Activated CD8-positive, alpha-beta memory T cell treated with anti-CD3 and anti-CD28 coated beads, Interleukin-2, amount 50 U/mL, for 4 hours (primary cell): ENCODE data around the gene REV3L.
"Not testable (repeated sequence)": the region's sequence is repeated elsewhere in the genome, so short reads cannot be mapped to it uniquely, and the experiment has no call there.

Experiments
- DNase-seq: peaks from one replicate; pipeline ENCODE4 v3.0.0-alpha.2; 2020

The REV3L gene

DNA sequence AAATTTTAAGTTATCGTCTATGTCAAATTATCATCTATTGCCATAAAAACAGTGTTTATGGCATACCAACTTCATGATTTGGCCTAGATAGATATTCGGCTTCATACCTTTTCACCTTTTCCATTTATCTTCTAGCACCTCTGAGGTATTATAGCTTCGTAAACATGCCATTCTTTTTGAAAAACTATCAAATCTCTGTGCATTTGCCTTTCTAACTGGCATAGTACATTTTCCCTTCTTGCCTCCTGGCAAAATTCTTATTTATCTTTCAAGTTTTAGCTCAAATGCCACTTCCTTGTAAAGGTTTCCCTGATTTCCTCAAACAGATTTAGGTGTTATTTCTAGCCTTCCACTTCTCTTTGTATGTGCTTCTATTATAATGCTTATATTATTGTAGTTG is 7.0 kb upstream of the REV3L start:
- no peak for DNase-seq

DNA sequence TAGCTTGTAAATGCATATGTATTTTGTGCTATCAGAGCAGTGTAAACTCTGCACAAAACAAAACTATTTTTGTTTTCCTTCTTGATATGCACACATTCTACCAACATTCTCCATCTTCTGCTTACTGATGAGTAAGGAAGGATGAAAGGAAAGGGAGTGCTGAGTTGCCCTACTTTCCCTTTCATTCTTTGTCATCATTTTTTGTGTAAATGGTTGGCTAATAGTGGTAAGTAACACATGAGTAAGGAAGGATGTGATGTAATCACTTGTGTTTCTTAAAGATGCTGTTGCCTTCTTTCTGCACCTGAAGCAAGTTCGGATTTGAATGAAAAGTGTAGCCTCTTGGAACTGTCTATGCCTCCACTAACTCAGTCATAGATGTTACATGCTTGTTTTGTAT is 4.6 kb upstream of the REV3L start:
- DNase-seq, result no peak

DNA sequence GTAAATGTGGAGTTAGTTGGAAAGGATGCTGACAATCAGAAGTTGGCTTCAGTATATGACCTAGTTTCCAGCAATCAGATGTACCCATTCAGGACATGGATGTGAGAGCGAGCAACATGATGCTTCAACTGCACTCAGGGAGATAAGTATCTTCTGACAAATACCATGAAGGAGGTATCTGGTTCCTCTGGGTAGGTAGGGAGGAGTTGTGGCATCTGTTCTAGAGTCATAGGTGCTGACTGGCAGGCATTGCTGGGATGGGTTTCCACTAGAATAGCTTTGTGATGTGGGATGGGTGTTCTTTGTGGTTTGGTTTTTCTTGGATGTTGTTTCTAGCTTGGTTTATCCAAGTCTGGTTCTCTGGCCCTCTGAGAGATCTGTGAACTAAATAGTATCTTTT is 3.9 kb upstream of the REV3L start:
- no peak for DNase-seq

DNA sequence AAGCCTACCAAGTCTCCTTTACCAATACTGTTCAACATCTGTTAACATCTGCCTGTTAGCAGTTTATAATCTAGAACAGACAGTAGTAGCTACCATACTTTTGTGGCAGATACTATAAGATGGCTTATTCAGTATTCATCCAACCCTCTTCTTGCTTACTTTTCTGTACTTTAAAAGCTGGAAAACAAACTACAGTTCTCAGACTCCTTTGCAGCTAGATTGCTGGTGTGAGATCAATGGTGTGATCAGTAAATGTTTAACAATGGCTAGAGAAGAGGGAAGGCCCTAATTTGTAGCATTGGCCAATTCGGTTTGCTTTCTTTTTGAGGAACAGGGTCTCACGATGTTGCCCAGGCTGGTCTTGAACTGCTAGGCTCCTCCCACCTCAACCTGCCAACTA is 3.5 kb upstream of the REV3L start:
- no peak for DNase-seq

DNA sequence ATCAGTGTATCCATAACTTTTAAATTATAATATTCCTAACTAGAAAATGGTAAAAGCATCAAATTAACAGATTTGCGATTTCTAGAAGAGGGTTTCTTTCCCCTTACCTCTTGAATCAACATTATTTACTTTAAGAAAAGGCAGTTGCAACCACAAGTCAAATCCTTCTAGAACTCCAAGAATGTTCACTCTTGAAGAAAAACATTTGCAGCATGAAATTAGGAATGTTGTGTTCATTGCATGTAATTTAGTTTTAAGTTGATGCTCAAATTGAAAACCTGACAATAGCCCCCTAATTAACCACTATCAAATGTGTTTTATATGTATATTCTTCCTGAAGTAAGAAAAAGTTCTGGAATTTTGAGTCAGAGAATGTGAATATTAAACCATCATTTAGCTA is 2.3 kb upstream of the REV3L start:
- no peak for DNase-seq

DNA sequence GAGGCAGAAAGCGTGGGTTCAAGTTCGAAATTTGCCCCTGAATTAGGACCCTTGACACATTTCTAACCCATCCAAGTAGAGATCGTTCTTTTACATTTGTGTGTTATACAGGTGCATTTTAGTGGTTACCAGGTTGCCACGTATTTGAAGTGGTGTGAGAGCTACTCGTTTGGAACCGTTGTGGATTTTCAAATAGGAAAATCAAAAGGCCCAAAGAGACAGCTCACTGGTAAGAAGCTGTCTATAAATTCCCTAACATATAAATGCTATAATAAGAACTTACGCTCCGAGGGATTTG is 1.6 kb upstream of the REV3L start:
- DNase-seq, result no peak

DNA sequence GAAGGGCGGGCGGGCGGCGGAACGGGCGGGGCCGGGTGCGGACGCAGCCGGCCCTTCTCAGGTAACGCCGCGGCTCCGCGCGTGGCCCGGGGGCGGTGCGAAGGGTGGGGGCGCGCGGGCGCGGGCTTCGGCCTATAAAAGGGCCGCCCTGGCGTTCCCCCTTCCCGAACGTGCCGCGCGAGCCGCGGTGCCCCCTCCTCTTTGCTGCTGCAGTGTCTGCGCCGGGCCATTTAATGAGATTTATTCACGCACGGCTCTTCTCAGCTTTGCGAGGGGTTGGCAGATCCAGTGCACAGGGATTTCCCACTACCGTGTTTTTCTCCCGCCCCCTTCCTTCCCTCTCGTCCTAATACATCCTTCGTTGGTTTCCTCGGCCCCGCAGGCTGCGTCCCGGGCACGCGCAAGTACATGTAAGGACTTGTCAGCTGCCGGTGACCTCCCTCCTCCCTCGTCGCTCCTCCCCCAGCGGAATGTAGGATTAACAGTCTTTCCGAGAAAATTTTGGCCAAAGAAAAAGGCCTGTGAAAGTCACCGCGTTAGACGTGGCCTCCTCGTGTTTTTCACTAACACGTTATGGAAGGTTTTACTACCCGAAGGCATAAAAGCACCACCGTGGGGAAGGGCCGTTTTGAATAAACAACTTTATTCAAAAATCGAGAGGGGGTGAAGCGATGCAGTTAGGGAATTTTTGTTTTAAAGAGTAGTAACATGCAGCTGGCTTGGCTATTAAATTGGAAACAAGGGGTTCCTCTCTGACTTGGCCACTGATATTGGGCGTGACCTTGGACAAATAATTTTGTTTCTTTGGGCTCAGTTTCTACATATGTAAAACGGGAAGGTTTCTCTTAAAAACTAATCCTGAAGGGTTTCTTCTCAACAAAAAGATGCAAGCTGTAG is 966 bp upstream of the REV3L start:
- peak; percentile 86 for DNase-seq

DNA sequence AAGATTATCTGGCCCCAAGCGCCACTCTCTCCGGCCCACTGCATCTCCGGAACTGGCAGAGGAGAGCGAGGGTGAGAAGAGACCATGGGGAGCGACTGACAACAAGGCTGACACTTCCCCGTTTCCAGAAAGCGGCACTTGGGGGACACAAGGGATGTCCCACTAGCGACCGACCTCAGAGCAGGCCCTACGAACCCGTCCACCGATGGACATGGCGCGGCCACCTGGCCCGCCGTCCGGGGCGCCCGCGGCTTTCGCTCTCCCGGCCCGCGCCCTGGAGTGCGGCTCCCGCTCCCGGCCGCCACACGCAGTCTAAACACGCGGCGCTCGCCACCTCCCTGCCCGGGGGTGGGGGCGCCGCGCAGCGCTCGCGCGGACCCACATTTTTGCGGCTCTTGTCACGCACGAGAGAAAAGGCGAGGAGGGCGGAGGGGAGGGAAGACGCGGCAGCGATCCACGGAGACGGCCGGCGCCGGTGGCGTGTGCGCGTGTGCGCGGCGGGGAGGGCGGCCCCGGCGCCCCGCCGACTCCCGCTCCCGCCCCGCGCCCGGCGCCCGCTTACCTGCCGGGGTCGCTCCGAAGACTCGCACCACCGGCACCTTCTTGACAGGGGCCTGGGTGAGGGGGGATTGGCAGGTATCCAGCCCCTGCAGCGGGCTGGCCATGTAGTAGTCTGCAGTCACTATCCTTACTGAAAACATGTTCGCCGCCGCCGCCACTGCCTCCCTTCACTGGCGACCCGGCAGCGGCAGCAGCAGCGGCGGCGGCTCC is 645 bp downstream of the REV3L start:
- peak; percentile 50 for DNase-seq

DNA sequence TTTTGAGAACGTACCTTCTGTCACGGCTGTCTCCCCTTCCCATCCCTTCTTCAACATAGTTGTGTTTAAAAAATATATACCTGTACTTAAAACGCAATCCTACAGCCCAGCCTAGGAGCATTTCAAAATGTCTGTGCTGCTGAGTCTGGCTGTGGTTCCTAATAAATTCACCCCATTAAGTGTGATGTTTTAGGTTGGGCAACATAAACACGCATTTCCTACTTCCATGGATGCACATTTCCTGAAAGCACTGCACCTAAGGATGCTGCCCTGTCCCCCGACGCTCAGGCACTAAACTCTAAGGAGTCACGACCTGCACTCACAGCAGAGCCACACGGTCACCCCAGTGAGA is 1.2 kb downstream of the REV3L start:
- no peak for DNase-seq

DNA sequence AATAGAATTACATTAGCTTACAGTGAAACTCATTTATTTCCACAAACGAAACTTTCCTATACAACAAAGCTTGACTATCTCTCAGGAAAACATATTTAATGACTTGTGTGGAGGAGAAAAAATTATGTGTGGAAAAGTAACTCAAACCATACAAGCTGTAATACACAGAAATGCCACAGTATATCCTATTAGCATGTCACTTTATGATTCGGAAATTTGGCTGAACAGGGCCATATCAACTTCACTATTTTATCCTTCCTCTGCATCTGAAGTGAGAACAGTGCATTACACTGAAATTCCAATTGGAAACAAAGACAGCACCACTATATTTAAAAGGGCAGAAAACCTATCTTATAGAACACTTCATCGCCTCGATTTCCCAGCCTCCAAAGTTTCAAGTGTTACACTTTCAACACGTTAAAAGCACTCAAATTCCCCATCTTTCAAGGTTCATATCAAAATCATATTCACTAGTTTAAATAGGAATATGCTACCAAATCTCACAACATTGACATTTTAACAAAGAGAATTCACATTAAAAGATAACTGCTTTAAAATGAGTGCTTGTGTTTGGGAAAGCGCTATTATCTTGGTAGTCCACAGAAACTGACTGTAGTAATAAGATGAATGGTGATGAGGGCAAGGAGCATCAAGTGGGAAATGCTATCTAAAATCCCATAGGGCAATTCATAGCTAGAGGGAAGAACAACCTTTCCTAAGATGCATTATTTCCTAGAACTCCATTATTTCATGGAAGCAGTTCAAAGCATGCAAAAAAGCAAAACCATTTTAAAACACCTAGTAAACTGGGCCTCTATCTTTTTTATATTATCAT is 1.8 kb downstream of the REV3L start:
- DNase-seq, result no peak

DNA sequence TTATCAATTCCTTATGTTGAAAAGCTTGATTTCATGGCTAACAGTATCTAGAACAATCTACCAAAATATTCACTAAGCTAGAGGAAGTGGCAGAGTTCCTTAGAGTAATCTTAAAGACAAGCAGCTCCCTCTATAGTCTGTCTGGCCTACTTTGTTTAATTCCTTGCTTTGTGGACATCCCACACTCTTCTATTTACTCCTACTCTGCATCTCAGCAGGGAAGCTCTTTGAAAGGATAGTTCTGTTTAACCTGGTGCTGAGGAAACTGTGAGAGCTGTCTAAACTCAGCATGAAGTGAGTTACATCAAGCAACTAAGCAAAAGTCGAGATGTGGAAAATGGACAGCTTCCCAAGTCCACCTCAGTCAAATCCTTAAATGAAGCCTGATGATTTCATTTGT is 4.3 kb downstream of the REV3L start:
- DNase-seq, result no peak

DNA sequence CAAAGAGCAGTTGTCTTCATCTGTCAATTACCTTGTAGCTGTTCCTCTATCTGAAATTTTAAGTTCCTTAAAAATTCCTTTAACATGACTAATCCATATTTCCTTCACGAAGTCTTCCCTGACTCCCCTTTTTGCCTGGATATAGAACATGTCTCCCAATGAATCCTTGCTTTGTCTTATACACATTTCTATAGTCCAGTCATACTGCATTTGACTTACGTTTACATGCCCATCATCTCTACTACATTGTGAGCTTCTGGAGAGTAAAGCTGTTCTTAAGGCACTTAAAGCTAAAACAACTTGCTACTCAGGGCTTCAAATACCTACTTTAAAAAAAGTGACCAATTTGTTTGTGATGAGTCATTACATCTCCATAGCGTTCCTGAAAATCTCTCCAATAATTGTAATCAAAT is 4.9 kb downstream of the REV3L start:
- DNase-seq, result no peak

DNA sequence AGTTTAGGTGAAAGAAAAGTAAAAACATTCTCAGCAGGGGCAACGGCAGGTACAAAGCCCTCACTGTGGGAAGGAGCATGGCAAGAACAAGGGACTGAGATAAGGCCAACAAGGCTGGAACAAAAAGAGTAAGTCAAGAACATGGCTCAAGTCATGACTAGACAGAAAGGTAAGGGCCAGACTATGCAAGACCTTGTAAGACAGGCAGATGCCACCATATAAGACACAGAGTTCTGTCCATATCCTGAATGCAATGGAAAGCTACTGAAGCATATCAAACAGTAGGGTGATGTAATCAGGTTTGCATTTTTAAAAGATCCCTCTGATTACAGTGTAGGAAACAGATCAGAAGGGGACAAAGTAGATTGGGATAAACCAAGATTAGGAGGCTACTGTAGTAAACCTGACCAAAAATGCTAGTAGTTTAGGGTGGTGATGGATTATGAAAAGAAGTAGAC is 5.5 kb downstream of the REV3L start:
- no peak for DNase-seq

DNA sequence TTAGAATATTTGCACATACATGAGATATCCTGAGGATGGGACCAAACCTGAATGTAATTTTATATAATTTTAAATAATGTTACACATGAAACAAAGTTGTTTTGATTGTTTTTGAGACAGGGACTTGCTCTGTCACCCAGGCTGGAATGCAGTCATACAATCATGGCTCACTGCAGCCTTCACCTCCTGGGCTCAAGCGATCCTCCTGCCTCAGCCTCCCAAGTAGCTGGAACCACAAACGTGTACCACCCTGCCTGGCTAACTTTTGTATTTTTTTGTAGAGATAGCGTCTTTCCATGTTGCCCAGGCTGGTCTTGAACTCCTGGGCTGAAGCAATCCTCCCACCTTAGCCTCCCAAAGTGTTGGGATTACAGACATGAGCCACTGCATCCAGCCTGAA is 7.0 kb downstream of the REV3L start:
- DNase-seq, result not testable (repeated sequence)

DNA sequence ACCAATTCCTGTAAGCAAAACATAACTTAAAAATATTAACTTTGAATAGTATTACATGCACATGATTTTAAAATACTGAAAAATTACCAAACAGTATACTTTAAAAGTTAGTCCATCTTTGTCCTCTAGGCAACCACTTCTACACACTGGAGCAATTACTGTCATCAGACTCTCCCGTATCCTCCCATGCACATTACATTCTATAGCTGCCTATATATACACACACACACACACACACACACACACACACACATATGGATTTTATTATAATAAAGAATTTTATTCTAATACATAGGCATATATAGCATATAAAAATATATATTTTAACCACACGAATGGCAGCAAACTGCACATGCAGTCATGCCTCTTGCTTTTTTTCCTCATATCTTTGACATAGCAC is 8.2 kb downstream of the REV3L start:
- DNase-seq, result no peak

DNA sequence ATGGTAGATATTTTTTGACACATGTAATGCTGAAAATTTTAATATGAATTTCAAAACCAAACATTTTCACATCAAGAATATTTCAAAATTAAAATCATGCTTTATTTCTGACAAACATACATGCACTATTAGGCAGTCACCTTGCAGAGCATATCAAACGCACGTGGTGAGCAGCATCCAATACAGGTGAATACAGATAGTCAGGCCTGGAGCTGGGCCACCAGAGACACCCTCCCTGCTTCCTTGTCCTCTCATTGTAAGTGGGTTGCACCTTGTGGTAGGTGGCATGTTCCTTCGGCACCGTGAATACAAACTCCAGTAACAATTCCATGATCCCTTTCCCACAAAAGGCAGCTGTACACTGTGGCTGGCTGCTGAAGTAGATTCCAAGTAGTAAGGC is 8.9 kb downstream of the REV3L start:
- no peak for DNase-seq

DNA sequence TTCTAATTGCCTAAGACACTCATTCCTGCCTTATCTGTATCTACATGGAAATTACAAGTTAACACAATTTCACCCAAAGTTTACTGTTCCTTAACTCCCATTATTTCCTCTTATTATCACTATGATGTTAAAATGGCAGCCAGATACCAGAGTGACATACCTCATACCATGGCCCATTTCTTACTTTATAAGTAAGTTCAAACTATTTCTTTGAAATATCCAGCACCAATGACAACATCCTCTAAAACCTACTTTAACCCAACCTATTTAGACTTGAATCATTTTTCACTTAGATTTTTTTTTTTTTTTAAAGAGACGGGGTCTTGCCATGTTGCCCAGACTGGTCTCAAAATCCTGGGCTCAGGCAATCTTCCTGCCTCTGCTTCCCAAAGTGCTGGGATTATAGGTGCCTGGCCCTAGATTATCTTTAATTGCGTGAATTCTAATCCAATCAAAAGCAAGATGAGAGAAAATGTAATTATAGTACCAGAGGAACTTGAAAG is 10.0 kb downstream of the REV3L start:
- no peak for DNase-seq

DNA sequence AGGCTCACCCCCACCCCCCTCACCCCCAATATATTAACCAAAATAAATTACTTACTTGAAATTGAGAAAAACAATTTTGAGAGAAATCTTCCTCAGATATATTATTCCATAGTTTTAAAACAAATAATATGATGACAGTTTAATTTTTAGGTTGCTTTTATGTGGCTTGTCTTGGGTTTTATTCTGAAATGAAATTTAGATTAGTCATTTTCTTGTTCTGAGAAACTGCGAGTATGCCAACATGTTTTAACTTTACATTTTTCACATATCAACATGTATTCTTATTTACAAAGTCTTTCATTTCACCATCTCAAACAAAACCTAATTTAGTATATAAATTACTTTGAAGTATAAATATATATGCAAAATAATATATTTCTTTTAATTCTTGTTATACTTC is 11.1 kb downstream of the REV3L start:
- DNase-seq, result no peak

DNA sequence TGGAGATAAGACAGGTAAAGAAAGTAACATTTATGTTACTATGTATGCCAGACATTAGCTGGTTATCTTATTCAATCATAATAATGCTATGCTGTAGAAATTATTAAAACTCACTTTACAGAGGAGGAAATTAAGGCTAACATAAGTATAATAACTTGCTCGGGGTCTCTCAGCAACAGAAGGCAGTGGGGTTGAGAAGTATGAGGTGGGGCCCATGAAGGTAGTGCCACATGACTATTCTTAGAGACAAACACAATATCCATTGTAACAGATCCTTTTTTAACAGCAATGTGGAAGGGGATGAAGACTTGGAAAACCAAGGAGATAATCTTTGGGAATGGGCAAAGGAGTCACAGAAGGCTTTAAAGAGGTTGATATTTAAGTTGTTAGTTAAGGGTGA is 11.5 kb downstream of the REV3L start:
- no peak for DNase-seq

DNA sequence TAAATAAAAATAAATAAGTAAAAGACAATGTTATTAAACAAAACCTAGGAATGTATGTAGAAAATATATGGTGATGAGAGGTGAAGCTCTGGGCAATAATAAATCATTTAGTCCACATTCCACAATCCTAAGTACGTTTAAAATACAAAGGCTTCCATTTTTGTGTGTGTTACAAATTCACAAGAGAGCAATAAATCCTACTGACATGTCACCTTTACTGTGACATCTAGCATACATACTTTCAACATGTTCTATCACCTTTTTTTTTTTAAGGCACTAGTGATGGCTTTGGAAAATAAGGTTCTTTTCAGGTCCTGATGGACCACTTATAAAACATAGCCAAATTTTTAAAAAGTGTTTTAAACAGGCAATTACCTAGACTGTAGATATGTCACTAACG is 12.0 kb downstream of the REV3L start:
- no peak for DNase-seq

DNA sequence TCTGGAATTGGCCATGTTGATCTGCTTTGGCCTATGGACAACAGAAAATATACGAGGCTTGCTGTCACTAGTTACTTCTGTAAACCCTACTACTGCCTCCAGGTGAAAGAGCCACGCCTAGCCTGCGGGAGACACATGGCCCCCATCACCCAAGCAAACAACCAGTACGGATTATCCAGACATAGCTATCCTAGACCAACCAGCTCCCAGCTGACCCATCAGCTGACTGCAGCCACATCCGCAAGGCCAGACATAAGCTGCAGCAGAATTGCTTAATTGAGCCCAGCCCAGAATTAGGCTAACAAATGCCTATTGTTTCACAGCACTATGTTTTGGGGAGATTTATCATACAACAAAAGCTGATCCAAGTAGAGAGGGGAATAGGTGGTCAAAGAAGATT is 13.5 kb downstream of the REV3L start:
- DNase-seq, result no peak

DNA sequence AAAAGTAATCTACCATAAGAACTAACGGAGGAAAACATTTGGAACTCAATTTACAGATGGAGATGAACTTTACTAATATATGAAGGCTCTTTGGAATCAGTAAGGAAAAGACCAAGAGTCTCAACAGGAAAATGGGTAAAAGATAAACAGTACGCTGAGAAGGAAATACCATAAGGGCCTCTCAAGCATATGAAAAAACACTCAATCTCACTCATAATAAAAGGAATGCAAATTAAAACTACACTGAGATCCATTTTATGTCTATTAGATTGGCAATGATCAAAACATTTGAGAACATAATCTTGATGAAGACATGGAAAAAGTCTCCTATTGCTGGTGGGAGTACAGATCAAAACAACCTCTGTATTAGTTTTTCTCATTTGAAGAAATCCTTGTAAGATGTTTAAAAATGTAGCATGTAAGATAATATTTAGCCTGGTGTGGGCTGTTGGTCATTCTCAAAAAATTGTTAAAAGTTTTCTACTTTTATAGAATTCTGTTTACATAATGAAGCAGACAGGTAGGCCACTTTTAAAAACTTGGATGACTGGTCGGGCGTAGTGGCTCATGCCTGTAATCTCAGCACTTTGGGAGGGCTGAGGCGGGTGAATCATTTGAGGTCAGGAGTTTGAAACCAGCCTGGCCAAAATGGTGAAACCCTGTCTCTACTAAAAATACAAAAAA is 14.5 kb downstream of the REV3L start:
- no peak for DNase-seq

DNA sequence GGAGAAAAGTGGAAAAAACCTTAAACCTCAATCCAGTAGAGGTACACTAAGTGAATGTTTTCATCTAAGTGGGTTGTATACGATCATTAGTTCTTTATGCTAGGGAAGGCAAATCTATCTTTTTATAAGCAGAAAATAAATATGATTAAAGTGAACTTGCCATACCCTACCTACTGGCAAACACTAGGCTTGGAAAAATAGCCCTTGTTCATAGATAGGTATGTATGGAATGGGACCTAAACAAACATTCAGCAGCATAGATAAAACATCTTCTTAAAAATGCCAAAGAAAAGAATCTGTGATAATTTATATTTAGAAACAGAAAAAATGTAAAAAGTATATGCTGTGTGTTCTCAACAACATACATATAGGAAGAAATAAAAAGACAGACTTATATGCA is 18.8 kb downstream of the REV3L start:
- DNase-seq, result no peak
